Skeletal muscle satellite cell (primary cell): ENCODE data around the gene PCDHB7. TPM values are rescaled to one million over a fixed set of nuclear protein-coding genes. Genes with fewer than 3 reads are reported as not detected.
A peak's percentile ranks its signal among the peaks of the same experiment; 100 is the strongest.
"Not testable (repeated sequence)": the region's sequence is repeated elsewhere in the genome, so short reads cannot be mapped to it uniquely, and the experiment has no call there.

Source experiments
- H3K27me3 ChIP-seq: 2 replicates; pipeline ENCODE4 v1.7.0; 2013; ENCODE audit warnings: low read length; ENCODE audit not compliant: control insufficient read depth, insufficient read depth
- H3K36me3 ChIP-seq: 2 replicates; pipeline ENCODE4 v1.7.0; 2013; ENCODE audit warnings: mild to moderate bottlenecking, control low read depth, low read length; ENCODE audit not compliant: insufficient read depth
- H3K4me1 ChIP-seq: 2 replicates; pipeline ENCODE4 v1.7.0; 2013; ENCODE audit warnings: low read length; ENCODE audit not compliant: control insufficient read depth, insufficient read depth
- H3K4me2 ChIP-seq: 2 replicates; pipeline ENCODE4 v1.7.0; 2013; ENCODE audit warnings: mild to moderate bottlenecking, low read length
- H3K4me3 ChIP-seq: 2 replicates; pipeline ENCODE4 v1.7.0; 2013; ENCODE audit warnings: low read length
- H3K9ac ChIP-seq: 2 replicates; pipeline ENCODE4 v1.7.0; 2013; ENCODE audit warnings: mild to moderate bottlenecking, low read depth, low read length, moderate library complexity
- H3K9me3 ChIP-seq: replicated peaks from 2 replicates; pipeline ENCODE4 v1.7.0; 2013; ENCODE audit warnings: mild to moderate bottlenecking, control low read depth, low read length
- total RNA-seq: library from RNA; depleted of rRNA; stranded (reverse); fragments of >200 nt; gene quantifications from 2 replicates; pipeline ENCODE4 v1.2.3, GENCODE V29; 2012; rRNA removed

The PCDHB7 gene
- 0.25 and 0.44 TPM in 2 replicates for total RNA-seq

GRCh38 chr5:141172381-141173204 is at the start of gene PCDHB7:
Gene PCDHB7, plus strand, starts transcription at chr5:141172644. Its CDS starts 192 bp downstream, at chr5:141172836.
- Histone ChIP-seq H3K4me3 (peak within 1 kb of the TSS; percentile 47), H3K9me3 (no peaks in the 10 kb centered on the region), H3K4me1 (no peaks in the 10 kb centered on the region), H3K9ac (no peak within 1 kb of the TSS), H3K36me3 (no peaks in the 10 kb centered on the region), H3K4me2 (peak within 1 kb of the TSS; percentile 30), H3K27me3 (no peaks in the 10 kb centered on the region)

- H3K4me3 ChIP-seq, H3K4me1 ChIP-seq, H3K9ac ChIP-seq, H3K4me2 ChIP-seq, H3K9me3 ChIP-seq, H3K27me3 ChIP-seq, H3K36me3 ChIP-seq: not testable (repeated sequence)
These were observed 48.9 kb upstream of the PCDHB7 start for GRCh38 chr5:141123396-141124135.

- Histone ChIP-seq H3K9ac (no peak overlapping the region), H3K4me1 (no peaks in the 10 kb centered on the region), H3K4me3 (no peak overlapping the region), H3K27me3 (no peaks in the 10 kb centered on the region), H3K9me3 (no peaks in the 10 kb centered on the region), H3K36me3 (no peaks in the 10 kb centered on the region), H3K4me2 (no peak overlapping the region)
These were observed 45.1 kb upstream of the PCDHB7 start for GRCh38 chr5:141127305-141127704.

DNA sequence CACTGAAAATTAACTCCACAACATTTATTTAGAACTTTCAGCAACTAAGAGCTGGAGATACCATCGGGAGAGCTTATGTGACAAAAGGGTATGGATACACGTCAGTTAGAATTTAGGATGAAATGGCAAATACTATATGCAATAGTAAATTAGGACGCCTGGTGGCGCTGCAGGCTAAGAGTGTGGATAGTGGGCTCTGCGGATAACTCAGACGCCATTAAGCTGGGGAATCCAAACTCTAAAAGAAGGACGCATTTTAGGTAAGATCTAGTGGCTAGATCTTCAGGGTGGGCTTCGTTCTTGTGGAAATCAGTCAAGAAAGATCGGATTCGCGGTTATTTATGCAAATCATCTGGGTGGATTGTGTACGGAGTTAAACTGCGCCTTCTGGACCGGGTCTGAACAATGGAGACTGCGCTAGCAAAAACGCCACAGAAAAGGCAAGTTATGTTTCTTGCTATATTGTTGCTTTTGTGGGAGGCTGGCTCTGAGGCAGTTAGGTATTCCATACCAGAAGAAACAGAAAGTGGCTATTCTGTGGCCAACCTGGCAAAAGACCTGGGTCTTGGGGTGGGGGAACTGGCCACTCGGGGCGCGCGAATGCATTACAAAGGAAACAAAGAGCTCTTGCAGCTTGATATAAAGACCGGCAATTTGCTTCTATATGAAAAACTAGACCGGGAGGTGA is 37.3 kb upstream of the PCDHB7 start, which contains the start of gene PCDHB5:
PCDHB5 (plus strand) TSS at position 177 of the 688 bp plus-strand sequence; CDS start at position 406, 229 bp downstream.
- Histone ChIP-seq H3K36me3 (no peaks in the 10 kb centered on the region), H3K4me3 (peak within 1 kb of the TSS; percentile 67), H3K27me3 (no peaks in the 10 kb centered on the region), H3K9me3 (no peaks in the 10 kb centered on the region), H3K9ac (peak within 1 kb of the TSS; percentile 64), H3K4me2 (peak within 1 kb of the TSS; percentile 56), H3K4me1 (no peaks in the 10 kb centered on the region)

- H3K27me3 ChIP-seq = no peaks in the 10 kb centered on the region
- peak overlapping the region; percentile 56 for H3K4me2 ChIP-seq
- no peaks in the 10 kb centered on the region for H3K9me3 ChIP-seq
- no peaks in the 10 kb centered on the region for H3K4me1 ChIP-seq
- H3K4me3 ChIP-seq = peak overlapping the region; percentile 67
- H3K36me3 ChIP-seq = no peaks in the 10 kb centered on the region
- H3K9ac ChIP-seq = no peak overlapping the region
These were observed 36.7 kb upstream of the PCDHB7 start for GRCh38 chr5:141135718-141136266.

DNA sequence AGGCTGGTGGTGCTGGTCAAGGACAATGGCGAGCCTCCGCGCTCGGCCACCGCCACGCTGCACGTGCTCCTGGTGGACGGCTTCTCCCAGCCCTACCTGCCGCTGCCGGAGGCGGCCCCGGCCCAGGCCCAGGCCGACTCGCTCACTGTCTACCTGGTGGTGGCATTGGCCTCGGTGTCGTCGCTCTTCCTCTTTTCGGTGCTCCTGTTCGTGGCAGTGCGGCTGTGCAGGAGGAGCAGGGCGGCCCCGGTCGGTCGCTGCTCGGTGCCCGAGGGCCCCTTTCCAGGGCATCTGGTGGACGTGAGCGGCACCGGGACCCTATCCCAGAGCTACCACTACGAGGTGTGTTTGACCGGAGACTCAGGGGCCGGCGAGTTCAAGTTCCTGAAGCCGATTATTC is 35.1 kb upstream of the PCDHB7 start:
- not testable (repeated sequence) for H3K27me3 ChIP-seq, H3K4me1 ChIP-seq, H3K4me2 ChIP-seq, H3K36me3 ChIP-seq, H3K4me3 ChIP-seq, H3K9me3 ChIP-seq, H3K9ac ChIP-seq

DNA sequence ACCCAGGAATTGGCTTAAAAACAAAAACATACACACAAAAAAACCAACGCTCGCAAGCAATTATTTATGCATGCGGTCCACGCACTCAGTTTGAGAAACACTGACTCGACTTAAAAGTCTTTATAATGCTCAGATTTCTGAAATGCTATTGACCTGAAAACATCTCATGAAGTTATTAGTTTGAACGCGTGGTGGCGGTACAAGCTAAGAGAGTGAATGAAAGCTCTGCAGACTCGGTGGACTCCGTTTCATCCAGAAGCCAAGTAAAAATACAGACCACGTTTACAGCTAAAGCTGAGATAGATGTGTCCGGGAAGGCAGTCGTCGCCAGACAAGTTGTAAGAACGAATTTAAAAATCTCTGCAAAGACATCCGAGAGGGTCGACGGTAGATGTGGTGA is 22.6 kb upstream of the PCDHB7 start, which contains the start of gene PCDHB6:
PCDHB6 (plus strand) TSS at position 246 of the 400 bp plus-strand sequence. CDS start 201 bp downstream, outside the sequence.
- no peak within 1 kb of the TSS for H3K4me3 ChIP-seq
- no peaks in the 10 kb centered on the region for H3K36me3 ChIP-seq
- no peak within 1 kb of the TSS for H3K9ac ChIP-seq
- no peaks in the 10 kb centered on the region for H3K9me3 ChIP-seq
- H3K27me3 ChIP-seq = peaks cover 8% of the 10 kb centered on the region
- H3K4me1 ChIP-seq = no peaks in the 10 kb centered on the region
- H3K4me2 ChIP-seq = peak within 1 kb of the TSS; percentile 38

- H3K9ac ChIP-seq = no peak overlapping the region
- peaks cover 8% of the 10 kb centered on the region for H3K27me3 ChIP-seq
- no peaks in the 10 kb centered on the region for H3K36me3 ChIP-seq
- H3K9me3 ChIP-seq = no peaks in the 10 kb centered on the region
- peak overlapping the region; percentile 38 for H3K4me2 ChIP-seq
- no peaks in the 10 kb centered on the region for H3K4me1 ChIP-seq
- no peak overlapping the region for H3K4me3 ChIP-seq
These were observed 22.0 kb upstream of the PCDHB7 start for GRCh38 chr5:141150224-141150992.

GRCh38 chr5:141150993-141151325 is 21.5 kb upstream of the PCDHB7 start:
- Histone ChIP-seq H3K9ac (no peak overlapping the region), H3K4me3 (no peak overlapping the region), H3K4me2 (no peak overlapping the region), H3K27me3 (peaks cover 8% of the 10 kb centered on the region), H3K9me3 (no peaks in the 10 kb centered on the region), H3K36me3 (no peaks in the 10 kb centered on the region), H3K4me1 (no peaks in the 10 kb centered on the region)

GRCh38 chr5:141151632-141152031 is 20.8 kb upstream of the PCDHB7 start:
- H3K27me3 ChIP-seq, H3K4me2 ChIP-seq, H3K36me3 ChIP-seq, H3K4me3 ChIP-seq, H3K9me3 ChIP-seq, H3K9ac ChIP-seq, H3K4me1 ChIP-seq: not testable (repeated sequence)
